ENCODE measurements around the gene DEGS2.
A peak's percentile ranks its signal among the peaks of the same experiment; 100 is the strongest.
"Not testable (repeated sequence)": the region's sequence is repeated elsewhere in the genome, so short reads cannot be mapped to it uniquely, and the experiment has no call there.

The DEGS2 gene

DNA sequence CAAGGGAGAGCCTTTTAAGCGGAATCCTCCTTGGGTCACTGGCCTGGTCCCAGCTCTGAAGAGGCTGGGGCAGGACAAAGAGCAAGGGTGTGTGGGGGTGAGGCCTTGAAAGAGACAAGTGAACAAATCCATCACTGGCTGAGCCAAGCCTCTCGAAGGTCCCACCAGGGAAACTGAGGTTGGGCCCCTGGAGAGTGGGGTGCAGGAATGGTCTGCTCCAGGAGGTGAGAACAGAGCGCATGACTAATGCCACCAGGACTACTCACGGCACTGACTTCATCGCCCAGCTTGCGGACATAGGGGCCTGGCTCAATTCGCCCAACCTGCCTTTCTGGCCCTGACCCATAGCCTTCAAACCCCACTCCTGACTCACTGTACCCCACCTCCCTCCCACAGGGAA lies 19.2 kb upstream of the DEGS2 start:
- no peak for DNase-seq (ENCODE audit: low spot score)

DNA sequence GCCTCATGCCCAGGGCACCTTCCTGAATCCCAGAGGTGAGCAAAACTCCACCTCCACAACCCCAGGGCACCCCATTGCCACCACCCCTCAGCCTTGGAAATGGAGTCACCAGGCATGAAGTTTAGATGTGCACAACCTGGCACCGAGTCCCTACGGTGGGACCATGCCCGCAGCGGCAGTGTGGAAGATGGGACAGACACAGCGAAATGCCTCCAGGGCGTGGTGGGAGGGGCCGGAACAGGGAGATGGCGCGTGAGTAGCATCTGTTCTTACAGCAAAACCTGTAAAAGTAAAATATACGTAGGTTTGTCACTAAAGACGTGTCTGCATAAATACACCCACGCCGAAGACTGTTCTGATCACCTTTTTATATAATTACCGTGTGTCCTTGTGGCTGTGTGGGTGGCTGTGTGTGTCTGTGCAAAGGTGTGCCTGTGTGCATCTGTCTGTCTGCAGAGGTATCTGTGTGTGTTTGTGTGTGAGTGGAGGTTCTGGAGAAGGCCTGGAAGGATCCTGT lies 17.4 kb upstream of the DEGS2 start:
- no peak for DNase-seq (ENCODE audit: low spot score)

DNA sequence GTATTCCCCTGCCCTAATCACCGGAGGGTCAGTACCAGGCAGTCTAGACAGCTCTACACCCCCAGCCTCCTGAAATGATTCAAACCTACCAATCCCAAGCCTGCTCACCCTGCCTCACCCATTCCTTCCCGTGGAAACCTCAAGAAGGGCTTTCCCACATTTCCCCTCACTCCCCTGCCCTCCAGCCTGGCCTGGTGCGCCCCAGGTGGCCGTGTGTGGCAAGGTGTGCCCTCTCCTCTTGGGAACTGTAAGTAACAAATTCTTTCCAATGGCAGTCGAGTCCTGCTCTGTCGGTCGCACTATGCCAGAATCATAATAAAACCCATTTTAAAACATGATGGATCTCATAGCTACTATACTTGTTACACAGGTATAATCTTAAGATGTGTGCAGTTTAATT lies 13.9 kb upstream of the DEGS2 start:
- no peak for DNase-seq (ENCODE audit: low spot score)

DNA sequence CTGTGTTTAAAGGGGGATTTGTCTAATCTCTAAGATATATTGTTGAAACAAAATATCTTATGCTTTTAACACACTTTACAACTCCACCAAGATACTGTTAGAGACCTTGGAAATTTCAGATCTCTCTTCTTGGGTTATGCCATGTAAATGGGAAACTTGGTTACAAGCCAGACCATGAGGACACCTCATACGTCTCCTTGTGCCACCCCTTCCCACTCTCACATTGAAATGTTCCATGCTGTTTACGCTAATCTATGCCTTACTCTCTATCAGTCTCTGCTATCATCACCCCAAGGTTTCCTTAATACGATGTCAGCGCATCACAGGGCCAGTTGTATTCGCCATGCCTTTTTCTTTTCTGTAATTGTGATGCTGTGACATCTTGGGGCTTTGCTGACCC lies 13.4 kb upstream of the DEGS2 start:
- DNase-seq (ENCODE audit: low spot score) = no peak

DNA sequence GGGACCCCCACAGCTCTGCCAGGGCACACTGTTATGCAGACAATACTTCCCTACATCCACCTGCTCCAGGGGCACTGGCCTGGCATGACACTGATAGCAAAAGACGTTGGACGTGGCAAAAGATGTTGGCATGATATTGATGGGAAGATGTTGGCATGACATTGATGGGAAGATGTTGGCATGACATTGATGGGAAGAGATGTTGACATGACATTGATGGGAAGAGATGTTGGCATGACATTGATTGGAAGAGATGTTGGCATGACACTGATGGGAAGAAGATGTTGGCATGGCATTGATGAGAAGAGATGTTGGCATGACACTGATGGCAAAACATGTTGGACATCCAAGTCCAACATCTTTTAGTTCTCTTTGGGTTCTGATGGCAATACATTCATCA lies 11.4 kb upstream of the DEGS2 start:
- DNase-seq (ENCODE audit: low spot score) = no peak

DNA sequence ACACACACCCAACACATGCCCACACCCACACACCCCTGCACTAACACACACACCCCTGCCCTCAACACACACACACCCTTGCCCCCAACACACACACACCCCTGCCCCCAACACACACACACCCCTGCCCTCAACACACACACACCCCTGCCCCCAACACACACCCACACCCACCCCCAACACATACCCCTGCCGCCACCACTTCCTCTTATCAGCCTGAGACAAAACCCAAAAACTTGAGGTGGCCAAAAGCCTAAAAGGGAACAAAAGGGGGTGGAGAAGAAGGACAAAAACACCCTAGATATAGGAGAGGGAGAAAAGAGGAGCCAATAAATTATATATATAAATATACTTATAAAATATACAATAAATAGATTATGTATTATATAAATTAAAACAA lies 9.1 kb upstream of the DEGS2 start:
- no peak for DNase-seq (ENCODE audit: low spot score)

DNA sequence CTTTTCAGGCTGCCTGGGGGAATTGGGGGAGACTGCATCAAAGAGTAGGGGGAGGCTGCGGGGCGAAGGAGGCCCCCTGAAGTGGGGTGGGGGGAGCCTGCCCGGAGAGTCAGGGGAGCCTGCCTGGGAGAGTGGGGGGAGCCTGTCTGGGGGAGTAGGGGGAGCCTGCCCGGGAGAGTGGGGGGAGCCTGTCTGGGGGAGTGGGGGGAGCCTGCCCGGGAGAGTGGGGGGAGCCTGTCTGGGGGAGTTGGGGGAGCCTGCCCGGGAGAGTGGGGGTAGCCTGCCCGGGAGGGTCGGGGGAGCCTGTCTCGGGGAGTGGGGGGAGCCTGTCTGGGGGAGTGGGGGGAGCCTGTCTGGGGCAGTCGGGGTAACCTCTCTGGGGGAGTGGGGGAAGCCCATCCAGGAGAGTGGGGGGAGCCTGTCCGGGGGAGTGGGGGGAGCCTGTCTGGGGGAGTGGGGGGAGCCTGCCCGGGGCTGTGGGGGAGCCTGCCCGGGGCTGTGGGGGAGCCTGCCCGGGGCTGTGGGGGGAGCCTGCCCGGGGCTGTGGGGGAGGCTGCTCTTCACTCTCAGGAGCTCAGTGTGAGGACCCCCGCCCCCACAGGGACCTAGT lies 6.5 kb upstream of the DEGS2 start:
- no peak for DNase-seq (ENCODE audit: low spot score)

DNA sequence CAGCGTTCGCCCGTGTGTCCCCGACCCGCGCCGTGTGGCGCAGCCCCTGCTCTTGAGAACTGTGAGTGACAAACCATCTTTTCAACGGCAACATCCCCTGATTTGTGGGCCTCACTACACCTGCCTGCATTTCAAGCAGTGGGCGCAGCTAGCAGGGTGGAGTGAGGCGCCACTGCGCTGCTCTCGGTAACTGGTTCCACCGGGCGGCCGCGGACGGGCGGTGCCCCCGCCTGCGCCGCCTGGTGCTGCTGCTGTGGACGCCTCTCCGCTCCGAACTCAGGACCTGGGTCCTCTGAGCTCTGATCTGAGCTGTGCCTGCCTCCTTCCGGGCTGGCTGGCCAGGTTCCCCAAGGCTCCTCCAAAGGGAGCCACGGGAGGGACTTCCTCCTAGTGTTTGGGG lies 5.9 kb upstream of the DEGS2 start:
- DNase-seq (ENCODE audit: low spot score) = no peak

DNA sequence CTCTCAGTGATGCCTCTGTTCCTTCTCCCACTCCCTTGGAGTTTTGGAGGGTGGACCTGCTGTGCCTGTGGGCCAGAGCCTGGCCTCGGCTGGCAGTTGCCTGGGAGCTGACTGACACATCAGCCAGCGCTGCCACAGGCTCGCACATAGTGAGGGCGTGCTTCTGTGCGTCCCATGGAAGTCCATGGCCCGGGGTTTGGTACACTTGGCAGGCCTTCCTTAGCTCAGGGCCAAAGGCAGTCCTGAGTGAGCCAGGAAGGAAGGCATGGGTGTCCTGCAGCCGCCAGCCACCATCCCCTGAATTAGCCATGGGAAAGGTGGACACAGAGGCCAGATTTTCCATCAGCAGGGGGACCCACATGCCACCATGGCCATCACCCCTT lies 1.1 kb upstream of the DEGS2 start:
- no peak for DNase-seq (ENCODE audit: low spot score)

DNA sequence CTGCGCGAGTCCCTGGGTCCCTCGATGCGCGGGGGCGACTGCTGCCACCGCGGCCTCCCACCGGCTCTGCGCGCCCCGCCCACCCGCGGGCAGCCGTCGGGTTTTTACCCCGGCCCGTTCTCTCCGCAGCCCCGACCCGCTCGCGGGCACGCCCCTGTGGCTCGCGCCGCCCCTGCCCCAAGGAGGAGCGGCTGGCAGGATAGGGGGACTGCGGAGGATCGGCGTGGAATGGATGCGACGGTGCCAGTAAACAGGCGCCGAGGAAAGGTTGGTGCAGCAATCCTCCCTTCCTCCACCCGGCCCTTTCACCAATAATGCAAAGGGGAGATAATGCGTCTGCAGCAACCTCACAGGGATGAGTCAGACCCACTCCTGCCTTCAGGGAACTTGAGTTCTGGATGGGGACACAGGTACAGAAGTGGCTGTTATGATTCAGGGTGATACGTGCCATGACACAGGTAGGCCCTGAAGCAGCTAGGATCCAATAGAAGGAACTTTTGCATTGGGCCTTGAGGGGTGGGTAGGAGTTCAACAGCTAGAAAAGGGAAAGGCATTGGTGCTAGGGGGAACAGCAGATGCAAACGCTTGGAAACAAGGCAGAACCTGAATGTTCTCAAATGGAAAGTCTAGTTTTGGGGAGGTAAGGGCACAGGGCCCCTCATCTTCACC lies 554 bp upstream of the DEGS2 start:
- DNase-seq (ENCODE audit: low spot score) = no peak

DNA sequence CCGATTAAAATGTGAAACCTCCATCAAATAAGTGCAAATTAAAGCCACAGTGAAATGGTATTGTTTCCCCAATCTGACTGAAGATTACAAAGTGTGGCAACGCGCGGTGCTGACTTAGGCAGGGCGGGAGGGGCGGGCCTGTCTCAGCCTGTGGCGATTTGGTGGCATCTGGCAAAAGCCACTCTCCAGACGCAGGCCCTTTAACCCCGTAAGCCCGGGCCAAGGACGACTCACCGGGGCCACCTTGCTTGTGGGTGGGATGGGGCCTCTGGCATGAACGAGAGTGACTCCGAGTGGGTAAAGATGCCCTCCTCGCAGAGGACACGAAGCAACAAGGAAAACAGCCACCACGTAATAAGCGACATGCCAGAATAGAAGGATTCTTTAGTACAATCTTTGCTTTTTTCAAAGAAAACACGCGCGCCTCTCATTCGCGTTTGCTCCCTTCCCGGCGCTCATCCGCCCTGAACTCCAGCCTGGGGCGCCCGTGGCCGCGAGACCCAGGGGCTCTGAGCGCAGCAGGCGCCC lies 815 bp downstream of the DEGS2 start:
- DNase-seq (ENCODE audit: low spot score) = no peak

DNA sequence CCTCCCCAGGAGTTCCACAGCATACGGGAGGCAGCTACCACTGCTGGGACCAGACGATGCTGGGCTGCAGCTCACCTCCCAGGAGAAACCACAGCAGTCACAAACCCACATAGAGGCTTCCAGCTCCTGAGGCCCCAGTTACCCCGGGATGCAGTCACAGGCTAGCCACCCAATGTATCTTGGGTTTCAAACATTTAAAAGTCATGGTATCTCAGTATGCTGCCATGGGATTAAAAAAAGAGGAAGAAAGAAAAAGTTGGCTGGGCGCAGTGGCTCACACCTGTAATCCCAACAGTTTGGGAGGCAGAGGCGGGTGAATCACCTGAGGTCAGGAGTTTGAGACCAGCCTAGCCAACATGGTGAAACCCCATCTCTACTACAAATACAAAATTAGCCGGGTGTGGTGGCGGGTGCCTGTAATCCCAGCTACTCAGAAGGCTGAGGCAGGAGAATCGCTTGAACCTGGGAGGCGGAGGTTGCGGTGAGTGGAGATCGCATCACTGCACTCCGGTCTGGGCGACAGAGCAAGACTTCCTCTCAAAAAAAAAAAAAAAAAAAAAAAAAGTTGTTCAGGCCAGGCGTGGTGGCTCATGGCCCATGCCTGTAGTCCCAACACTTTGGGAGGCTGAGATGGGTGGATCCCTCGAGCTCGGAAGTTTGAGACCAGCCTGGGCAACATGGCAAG lies 1.8 kb downstream of the DEGS2 start:
- not testable (repeated sequence) for DNase-seq (ENCODE audit: low spot score)

DNA sequence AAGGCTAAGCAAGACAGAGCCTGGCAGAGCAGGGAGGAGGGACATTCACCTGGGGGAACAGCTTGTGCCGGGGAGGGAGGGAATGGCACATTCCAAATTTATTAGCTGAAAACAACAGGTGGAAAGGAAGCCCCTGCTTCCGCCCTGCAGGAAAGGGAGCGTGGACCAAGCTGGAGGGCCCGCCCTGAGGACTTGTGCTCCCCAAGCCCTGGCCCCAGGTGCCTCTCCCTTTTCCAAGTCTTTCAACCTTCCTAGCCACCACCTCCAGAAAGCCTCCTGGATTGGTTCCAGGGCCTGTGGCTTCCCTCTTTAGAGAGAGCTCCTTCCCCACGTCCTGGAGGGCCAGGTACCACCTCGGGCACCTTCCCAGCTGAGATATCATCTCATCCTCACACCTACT lies 2.7 kb downstream of the DEGS2 start:
- DNase-seq (ENCODE audit: low spot score) = no peak

DNA sequence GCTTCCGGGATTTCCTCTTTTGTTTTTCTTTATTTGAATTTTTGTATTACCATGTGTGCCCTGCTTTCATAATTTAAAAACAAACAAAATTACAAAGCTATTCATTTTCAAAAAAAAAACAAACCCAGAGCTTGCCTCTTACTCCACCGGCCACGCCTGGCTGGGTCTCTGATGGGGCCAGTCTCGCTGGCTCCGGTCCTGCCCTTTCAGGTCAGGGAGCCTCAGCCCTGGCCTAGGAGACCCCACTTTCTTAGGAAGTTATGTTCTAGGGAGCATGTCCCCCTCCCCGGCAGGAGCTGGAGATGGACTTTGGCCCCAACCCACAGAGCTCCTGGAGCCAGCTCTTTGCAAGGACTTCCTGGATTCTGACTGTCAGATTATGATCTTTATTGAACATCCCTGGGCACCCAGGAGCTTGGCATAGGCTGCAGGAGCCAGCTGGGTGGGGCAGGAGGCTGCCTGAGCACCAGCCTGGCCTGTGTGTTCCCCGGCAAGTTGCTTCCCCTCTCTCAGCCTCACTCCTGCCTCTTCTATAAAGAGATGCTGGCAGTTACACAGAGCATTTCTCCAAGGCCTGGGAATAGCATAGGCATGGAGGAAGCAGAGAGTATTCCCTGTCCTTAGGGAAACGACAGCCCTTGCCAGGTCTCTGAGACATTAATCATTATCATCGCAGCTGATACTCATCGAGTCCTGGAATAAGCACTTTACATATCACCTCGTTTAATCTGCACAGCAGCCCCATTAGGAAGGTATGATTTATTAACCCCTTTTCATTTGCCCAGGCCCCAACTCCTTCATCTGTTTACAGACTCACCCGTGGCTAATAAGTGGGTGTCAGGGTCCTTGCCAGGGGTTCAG lies 3.5 kb downstream of the DEGS2 start:
- DNase-seq (ENCODE audit: low spot score) = no peak

DNA sequence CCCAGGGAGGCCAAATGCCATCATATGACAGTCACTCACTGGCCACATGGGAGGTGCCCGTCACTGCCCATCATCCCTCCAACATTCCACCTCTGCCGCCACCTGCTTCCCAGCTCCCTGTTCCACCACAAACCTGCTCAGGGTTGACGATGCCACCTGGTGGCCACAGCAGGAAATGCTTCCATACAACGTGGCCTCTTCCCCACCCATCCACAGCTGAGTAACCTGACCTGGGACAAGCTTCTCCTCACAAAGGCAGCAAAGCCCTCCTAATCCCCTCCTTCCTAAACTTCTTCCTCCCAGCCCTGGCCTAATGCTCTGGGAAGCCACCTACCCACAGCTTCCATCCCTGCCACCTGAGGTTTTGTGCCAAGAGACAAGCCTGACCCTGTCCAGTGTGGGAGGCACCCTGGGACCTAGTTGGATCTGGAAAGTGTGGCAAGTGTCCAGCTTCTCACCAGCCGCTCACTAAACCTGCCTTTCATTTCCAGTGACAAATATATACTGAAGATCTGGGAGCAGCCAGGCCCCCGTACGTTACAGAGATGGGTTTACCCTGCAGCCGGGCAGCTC lies 4.3 kb downstream of the DEGS2 start:
- DNase-seq (ENCODE audit: low spot score) = peak; percentile 49

DNA sequence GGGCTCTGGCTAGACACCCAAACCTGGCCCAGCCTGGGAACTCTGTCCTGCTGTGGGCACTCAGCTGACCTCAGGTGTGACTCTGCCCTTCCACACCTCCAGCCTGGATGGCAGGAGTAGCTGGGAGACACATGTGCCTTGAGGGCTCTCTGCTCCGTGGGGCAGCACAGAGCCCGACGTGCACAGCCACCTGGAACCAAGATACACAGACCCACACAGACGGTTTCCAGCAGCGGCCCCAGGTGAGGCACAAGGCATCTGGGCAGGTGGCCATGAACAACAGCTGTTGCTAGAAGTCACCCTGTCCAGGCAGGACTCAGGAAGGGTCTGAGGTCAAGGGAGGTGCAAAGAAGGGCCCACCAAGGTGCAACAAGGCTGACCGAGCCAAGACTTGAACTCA lies 5.9 kb downstream of the DEGS2 start:
- DNase-seq (ENCODE audit: low spot score) = no peak

DNA sequence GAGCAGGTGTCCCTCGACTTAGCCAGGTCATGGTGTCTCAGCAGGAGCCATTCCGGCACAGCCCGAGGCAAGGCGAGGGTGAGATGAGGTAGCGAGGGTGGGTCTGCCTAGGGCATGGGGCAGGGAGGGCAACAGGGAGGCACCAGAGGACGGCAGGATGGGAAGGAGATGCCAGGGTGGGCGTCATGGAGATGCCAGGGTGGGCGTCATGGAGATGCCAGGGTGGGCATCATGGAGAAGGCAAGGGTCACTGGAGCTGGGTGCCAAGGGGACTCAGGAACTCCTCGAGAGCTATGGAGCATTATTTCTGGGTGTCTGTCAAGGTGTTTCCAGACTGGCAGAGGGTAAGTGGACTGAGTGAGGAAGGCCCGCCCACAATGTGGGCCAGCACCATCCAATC lies 7.4 kb downstream of the DEGS2 start:
- no peak for DNase-seq (ENCODE audit: low spot score)

DNA sequence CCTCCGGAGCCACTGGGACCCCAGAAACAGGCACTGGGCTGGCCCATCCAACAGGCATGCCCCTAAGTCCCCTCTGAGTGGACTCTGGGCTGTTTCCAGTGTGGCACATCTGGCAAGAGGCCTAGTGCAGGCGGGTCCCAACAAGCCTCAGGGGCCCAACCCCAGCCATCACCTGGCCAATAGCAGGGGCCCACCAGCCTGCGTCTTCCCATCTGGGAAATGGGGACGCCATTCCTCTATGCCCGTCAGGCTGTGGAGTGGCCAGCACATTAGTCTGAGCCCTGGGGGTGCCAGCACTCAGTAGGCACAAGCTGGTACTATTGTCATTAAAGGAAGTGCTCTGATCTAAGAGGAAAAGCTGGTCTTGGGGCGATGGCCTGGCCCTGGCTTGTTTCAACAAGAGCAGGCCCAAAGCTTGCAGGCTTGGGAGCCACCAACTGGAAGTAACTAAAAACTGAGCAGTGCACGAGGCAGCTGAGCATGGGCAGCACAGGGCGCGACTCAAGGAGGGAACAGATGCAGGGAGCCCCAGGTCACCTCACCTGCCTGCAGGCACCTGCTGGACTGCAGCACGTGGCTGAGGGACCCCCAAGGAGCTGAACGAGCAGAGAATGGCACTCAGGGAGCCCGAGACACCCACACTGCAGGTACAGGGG lies 8.4 kb downstream of the DEGS2 start:
- DNase-seq (ENCODE audit: low spot score) = no peak

DNA sequence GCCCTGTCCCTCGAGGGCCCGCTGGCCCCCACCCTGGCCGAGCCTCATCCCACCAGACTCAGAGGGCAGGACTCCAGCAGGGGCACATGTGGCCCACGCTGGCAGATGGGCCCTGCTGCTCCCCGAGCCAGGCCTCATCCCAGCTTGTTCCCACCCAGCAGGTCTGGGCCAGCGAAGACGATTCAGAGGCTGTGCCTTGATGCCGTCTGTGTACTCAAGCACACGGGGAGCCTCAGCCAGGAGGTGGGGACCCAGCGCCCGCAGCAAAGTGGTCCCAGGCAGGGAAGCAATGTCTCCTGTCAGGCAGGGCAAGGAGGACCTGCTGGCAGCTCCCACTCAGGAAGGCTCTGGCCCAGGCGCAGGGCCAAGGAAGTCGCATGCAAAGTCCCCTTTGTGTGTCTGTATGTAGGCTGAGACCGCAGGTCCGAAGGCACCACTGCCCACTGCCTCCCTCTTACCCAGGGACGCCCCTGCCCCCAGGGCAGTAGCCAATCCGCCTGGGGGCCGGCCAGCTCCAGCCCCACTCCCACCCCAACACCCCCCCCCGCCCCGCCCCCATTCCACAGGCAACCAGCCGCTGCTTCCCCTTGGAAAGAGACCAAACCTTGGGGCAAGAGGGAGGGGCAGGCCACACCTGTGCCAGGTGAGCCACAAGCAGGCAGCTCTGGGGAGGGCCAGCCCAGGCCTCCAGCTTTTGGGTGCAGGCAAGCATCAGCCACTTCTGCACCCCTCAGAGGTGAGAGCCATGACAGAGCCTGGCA lies 9.4 kb downstream of the DEGS2 start:
- DNase-seq (ENCODE audit: low spot score) = no peak

DNA sequence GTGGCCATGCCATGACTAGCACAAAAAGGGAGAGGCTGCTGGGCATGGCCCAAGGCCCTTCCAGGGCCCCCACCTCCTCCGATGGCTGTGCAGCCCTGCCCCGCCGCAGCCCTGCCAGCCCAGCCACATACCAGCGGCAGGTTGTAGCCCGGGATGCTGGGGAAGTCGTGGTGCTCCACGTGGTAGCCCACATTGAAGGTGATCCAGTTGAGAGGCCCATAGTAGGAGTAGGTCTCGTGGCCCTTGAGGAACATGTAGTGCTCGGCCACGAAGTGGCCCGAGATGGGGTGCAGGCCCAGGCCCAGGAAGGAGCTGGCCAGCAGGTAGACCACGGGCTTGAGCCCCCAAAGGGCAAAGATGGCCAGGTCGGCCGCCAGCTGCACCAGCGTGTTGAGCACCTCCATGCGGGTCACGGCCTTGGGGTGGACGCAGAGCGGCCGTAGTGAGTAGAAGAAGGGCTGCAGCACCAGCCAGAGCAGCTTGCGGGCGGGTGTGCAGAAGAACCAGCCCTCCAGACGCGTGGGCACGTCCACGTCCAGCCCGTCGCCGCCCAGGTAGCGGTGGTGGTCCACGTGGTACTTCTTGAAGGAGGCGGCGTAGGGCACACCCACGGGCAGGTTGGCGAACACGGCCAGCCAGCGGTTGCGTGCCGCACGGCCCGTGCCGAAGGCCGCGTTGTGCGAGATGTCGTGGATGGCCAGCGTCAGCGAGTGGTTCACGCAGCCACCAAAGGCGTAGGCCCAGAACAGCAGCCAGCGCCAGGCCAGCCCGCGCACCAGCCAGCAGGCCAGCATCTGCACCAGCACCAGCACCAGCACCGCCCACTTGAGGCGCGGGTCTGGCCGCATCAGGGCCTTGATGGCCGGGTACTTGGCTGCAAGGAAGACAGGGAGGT lies 10.4 kb downstream of the DEGS2 start:
- no peak for DNase-seq (ENCODE audit: low spot score)

Data from AG08396 (cell line).